DMS153 (cell line): Measurements from ENCODE around the gene TSGA10.
"Not testable (repeated sequence)": the region's sequence is repeated elsewhere in the genome, so short reads cannot be mapped to it uniquely, and the experiment has no call there.

Source experiments
- DNase-seq: peaks from one replicate; lab custom pipeline; 2025; lab: John Stamatoyannopoulos, UW

Gene TSGA10

GRCh38 chr2:99153921-99154604 is 679 bp downstream of the TSGA10 start:
- no peak for DNase-seq

- DNase-seq, result no peak
Observed at GRCh38 chr2:99152199-99152895, 2.4 kb downstream of the TSGA10 start.

- DNase-seq, result no peak
Observed at GRCh38 chr2:99150706-99151105, 4.0 kb downstream of the TSGA10 start.

GRCh38 chr2:99141110-99142108 is 13.3 kb downstream of the TSGA10 start, which contains the start of gene C2orf15:
Gene C2orf15, plus strand, starts transcription at chr2:99141707. Its CDS starts 8,852 bp downstream, at chr2:99150559.
- DNase-seq, result peak; percentile 93

GRCh38 chr2:99140860-99141109 is 14.0 kb downstream of the TSGA10 start:
- peak; percentile 60 for DNase-seq

- DNase-seq, result no peak
Observed at GRCh38 chr2:99140056-99140859, 14.5 kb downstream of the TSGA10 start.

- DNase-seq, result no peak
Observed at GRCh38 chr2:99139003-99139402, 15.7 kb downstream of the TSGA10 start.

- not testable (repeated sequence) for DNase-seq
Observed at GRCh38 chr2:99135044-99135556, 19.6 kb downstream of the TSGA10 start.

GRCh38 chr2:99127981-99128380 is 26.8 kb downstream of the TSGA10 start:
- no peak for DNase-seq

- DNase-seq, result no peak
Observed at GRCh38 chr2:99112617-99113016, 42.1 kb downstream of the TSGA10 start.

GRCh38 chr2:99111945-99112344 is 42.8 kb downstream of the TSGA10 start:
- DNase-seq, result no peak

GRCh38 chr2:99111236-99111635 is 43.5 kb downstream of the TSGA10 start:
- DNase-seq, result no peak

GRCh38 chr2:99106913-99107312 is 47.8 kb downstream of the TSGA10 start:
- DNase-seq, result no peak

GRCh38 chr2:99104006-99104405 is 50.7 kb downstream of the TSGA10 start:
- DNase-seq, result no peak

GRCh38 chr2:99101697-99102096 is 53.0 kb downstream of the TSGA10 start:
- no peak for DNase-seq

GRCh38 chr2:99096728-99097127 is 58.0 kb downstream of the TSGA10 start:
- DNase-seq, result no peak

GRCh38 chr2:99088017-99088416 is 66.7 kb downstream of the TSGA10 start:
- no peak for DNase-seq

- DNase-seq, result no peak
Observed at GRCh38 chr2:99086385-99086784, 68.4 kb downstream of the TSGA10 start.

- no peak for DNase-seq
Observed at GRCh38 chr2:99085421-99085820, 69.3 kb downstream of the TSGA10 start.

GRCh38 chr2:99084256-99084655 is 70.5 kb downstream of the TSGA10 start:
- no peak for DNase-seq

GRCh38 chr2:99081891-99082290 is 72.9 kb downstream of the TSGA10 start:
- DNase-seq, result no peak

- no peak for DNase-seq
Observed at GRCh38 chr2:99079226-99079625, 75.5 kb downstream of the TSGA10 start.
